Astrocyte (in vitro differentiated cells and primary cell): ENCODE results near the gene PKP3.

Source experiments
- EZH2 ChIP-seq: IDR thresholded peaks from 2 replicates; pipeline ENCODE4 v1.6.1; 2012; ENCODE audit warnings: mild to moderate bottlenecking, low read length, inconsistent platforms; ENCODE audit not compliant: insufficient read depth
- TF ChIP-seq, protein P1 (sequence below): IDR thresholded peaks from 2 replicates; pipeline ENCODE4 v1.5.1; 2011; ENCODE audit warnings: low read depth, mild to moderate bottlenecking, inconsistent platforms, low read length, moderate library complexity; ENCODE audit not compliant: insufficient read depth

DNA sequence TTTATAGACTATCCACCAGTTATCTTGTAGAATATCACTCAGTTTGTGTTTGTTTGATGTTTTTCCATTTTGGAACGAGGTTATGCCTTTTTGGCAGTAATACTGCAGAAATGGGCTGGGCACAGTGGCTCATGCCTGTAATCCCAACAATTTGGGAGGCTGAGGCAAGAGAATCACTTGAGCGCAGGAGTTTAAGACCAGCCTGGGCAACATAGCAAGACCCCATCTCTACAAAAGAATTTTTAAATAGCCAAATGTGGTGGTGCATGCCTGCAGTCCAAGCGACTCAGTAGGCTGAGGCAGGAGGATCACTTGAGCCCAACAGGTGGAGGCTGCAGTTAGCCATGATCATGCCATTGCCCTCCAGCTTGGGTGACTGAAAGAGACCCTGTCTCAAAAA is 47.5 kb upstream of the PKP3 start:
- no peak for TF ChIP-seq EZH2
- TF ChIP-seq, protein P1, sequence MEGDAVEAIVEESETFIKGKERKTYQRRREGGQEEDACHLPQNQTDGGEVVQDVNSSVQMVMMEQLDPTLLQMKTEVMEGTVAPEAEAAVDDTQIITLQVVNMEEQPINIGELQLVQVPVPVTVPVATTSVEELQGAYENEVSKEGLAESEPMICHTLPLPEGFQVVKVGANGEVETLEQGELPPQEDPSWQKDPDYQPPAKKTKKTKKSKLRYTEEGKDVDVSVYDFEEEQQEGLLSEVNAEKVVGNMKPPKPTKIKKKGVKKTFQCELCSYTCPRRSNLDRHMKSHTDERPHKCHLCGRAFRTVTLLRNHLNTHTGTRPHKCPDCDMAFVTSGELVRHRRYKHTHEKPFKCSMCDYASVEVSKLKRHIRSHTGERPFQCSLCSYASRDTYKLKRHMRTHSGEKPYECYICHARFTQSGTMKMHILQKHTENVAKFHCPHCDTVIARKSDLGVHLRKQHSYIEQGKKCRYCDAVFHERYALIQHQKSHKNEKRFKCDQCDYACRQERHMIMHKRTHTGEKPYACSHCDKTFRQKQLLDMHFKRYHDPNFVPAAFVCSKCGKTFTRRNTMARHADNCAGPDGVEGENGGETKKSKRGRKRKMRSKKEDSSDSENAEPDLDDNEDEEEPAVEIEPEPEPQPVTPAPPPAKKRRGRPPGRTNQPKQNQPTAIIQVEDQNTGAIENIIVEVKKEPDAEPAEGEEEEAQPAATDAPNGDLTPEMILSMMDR = no peak
